OCI-LY3 (cell line): ENCODE data around the gene LIFR.

Experiments
- H2AFZ ChIP-seq: fragments of 200-600, 300-600 bp; shearing (Covaris generic); 2 replicates; pipeline ENCODE4 v1.6.0; 2014; ENCODE audit warnings: antibody characterized with exemption, low read depth, low read length
- H3K27ac ChIP-seq: fragments of 200-600, 300-600 bp; sonication (generic); 2 replicates; pipeline ENCODE4 v1.5.1; 2014; ENCODE audit warnings: mild to moderate bottlenecking, low read length, moderate library complexity, mixed read lengths
- H3K27me3 ChIP-seq: fragments of 200-600, 300-600 bp; sonication (generic); 2 replicates; pipeline ENCODE4 v1.6.1; 2014; ENCODE audit warnings: low read depth, low read length, mixed read lengths
- H3K36me3 ChIP-seq: fragments of 200-600, 300-600 bp; sonication (generic); replicated peaks from 2 replicates; pipeline ENCODE3; 2014; ENCODE audit warnings: low read depth, low read length, mixed read lengths
- H3K4me1 ChIP-seq: fragments of 300-600, 200-600 bp; sonication (generic); 2 replicates; pipeline ENCODE4 v1.6.1; 2014; ENCODE audit warnings: low read length, mixed read lengths
- H3K4me2 ChIP-seq: fragments of 200-600, 300-600 bp; sonication (generic); 2 replicates; pipeline ENCODE4 v1.6.1; 2014; ENCODE audit warnings: low read length, mixed read lengths
- H3K4me3 ChIP-seq: fragments of 300-600, 200-600 bp; sonication (generic); 2 replicates; pipeline ENCODE4 v1.5.1; 2014; ENCODE audit warnings: antibody characterized with exemption, mild to moderate bottlenecking, low read length, moderate library complexity
- H3K79me2 ChIP-seq: fragments of 300-600, 200-600 bp; shearing (Covaris generic); 2 replicates; pipeline ENCODE4 v1.6.1; 2014; ENCODE audit warnings: mild to moderate bottlenecking, low read length, mixed read lengths
- H3K9ac ChIP-seq: fragments of 300-600, 200-600 bp; shearing (Covaris generic); 2 replicates; pipeline ENCODE4 v1.6.0; 2014; ENCODE audit warnings: mild to moderate bottlenecking, low read length, moderate library complexity
- H3K9me3 ChIP-seq: fragments of 200-600, 300-600 bp; shearing (Covaris generic); 2 replicates; pipeline ENCODE4 v1.6.1; 2014; ENCODE audit warnings: low read length, mixed read lengths; ENCODE audit not compliant: insufficient read depth
- H4K20me1 ChIP-seq: fragments of 200-600, 300-600 bp; sonication (generic); 2 replicates; pipeline ENCODE4 v1.6.1; 2016; ENCODE audit warnings: low read length, mixed read lengths; ENCODE audit not compliant: insufficient read depth
- CTCF ChIP-seq: fragments of 200-600, 300-600 bp; sonication (generic); IDR thresholded peaks from 2 replicates; pipeline ENCODE4 v1.5.1; 2014; ENCODE audit warnings: antibody characterized with exemption, low read length, low read depth
- EZH2phosphoT487 ChIP-seq: fragments of 200-600 bp; shearing (Covaris generic); IDR thresholded peaks from 2 replicates; pipeline ENCODE4 v1.6.1; 2018; ENCODE audit warnings: antibody characterized with exemption, mixed run types, low read depth

LIFR gene

DNA sequence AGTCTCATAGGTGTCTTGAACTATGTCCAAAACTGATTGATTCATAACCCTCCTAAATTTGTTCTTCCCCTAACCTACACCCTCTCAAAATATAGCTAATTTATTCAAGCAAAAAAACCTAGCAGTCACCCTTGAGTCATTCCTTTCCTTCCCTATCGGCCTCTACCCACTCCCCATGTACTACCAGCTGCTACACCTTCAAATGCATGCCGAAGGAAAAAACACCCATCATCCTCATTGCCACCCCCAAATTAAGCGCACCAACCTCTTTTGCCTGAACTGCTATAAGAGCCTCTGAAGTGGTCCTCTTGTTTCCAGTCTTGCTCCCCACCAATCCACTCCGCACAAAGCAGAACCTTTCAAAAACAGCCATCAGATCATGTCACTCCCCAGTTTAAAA is 12.6 kb downstream of the LIFR start:
- no peak overlapping the region for H3K9ac ChIP-seq
- H3K79me2 ChIP-seq, result no peaks in the 10 kb centered on the region
- H3K4me3 ChIP-seq, result no peak overlapping the region
- H3K27me3 ChIP-seq, result no peaks in the 10 kb centered on the region
- peaks cover 4% of the 10 kb centered on the region for H3K4me1 ChIP-seq
- H3K4me2 ChIP-seq, result no peak overlapping the region
- no peak for TF ChIP-seq EZH2phosphoT487
- TF ChIP-seq CTCF, result no peak
- H4K20me1 ChIP-seq, result no peaks in the 10 kb centered on the region
- no peak overlapping the region for H3K27ac ChIP-seq
- H3K36me3 ChIP-seq, result no peaks in the 10 kb centered on the region
- H2AFZ ChIP-seq, result no peak overlapping the region
- H3K9me3 ChIP-seq, result no peaks in the 10 kb centered on the region

DNA sequence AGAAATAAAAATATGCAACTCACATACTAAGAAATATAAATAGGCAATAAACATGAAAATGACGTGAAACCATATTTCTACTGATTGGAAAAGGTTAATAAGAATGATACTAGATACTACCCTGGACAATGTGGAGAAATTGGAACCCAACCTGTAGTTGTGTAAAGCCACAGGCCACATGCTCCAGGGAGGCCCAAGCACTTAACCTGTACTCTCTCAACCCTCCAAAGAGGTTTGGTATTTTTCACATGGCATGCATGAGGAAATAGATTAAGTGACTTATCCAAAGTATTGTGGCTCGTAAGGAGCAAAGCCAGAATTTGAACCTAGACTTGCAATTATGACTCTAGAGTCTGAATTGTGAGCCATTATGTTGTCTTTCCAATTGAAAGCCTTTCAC is 13.4 kb downstream of the LIFR start:
- H3K9me3 ChIP-seq, result no peaks in the 10 kb centered on the region
- H4K20me1 ChIP-seq, result no peaks in the 10 kb centered on the region
- peaks cover 4% of the 10 kb centered on the region for H3K4me1 ChIP-seq
- no peaks in the 10 kb centered on the region for H3K79me2 ChIP-seq
- no peak overlapping the region for H3K27ac ChIP-seq
- H3K9ac ChIP-seq, result no peak overlapping the region
- H3K36me3 ChIP-seq, result no peaks in the 10 kb centered on the region
- TF ChIP-seq CTCF (no peak), EZH2phosphoT487 (no peak)
- H2AFZ ChIP-seq, result no peak overlapping the region
- H3K4me2 ChIP-seq, result no peak overlapping the region
- H3K27me3 ChIP-seq, result peaks cover 3% of the 10 kb centered on the region; the same call in 1 of the 2 replicates
- H3K4me3 ChIP-seq, result no peak overlapping the region

DNA sequence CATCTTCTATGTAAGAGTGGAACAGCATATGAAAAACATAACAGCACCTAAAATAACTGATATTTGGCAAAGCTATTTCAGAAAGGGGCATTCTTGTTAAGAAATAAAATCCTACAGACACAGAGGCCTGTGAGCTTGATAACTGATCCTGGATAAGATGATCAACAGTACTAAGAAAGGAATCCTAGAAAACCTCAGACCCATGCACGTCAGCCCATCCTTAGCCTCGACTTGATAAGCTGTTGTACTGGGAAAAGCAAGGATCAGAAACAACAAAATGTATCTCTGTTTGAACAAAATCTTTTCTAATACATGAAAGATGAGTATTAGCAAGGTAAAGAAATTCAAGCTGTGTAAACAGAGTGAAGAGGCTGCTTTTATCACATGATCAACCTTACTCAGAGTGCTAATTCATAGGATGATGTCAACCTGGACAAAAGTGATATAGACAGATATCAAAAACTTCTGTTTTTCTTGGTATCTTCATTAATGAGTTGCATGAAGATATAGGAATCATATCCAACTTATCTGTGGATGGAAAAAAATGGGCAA is 15.2 kb downstream of the LIFR start:
- Histone ChIP-seq H3K4me3 (no peak overlapping the region), H4K20me1 (no peaks in the 10 kb centered on the region), H3K9me3 (no peaks in the 10 kb centered on the region), H3K36me3 (no peaks in the 10 kb centered on the region), H3K27ac (no peak overlapping the region), H3K4me1 (peaks cover 4% of the 10 kb centered on the region), H3K9ac (no peak overlapping the region), H2AFZ (no peak overlapping the region), H3K79me2 (no peaks in the 10 kb centered on the region), H3K27me3 (peaks cover 8% of the 10 kb centered on the region; the same call in 1 of the 2 replicates), H3K4me2 (no peak overlapping the region)
- TF ChIP-seq EZH2phosphoT487 (no peak), CTCF (no peak)

GRCh38 chr5:38540314-38540713 is 16.1 kb downstream of the LIFR start:
- Histone ChIP-seq H2AFZ (no peak overlapping the region), H3K36me3 (no peaks in the 10 kb centered on the region), H3K9ac (no peak overlapping the region), H4K20me1 (no peaks in the 10 kb centered on the region), H3K79me2 (no peaks in the 10 kb centered on the region), H3K27ac (no peak overlapping the region), H3K9me3 (no peaks in the 10 kb centered on the region), H3K4me3 (no peak overlapping the region), H3K4me1 (peaks cover 4% of the 10 kb centered on the region), H3K27me3 (peaks cover 12% of the 10 kb centered on the region; the same call in 1 of the 2 replicates), H3K4me2 (no peak overlapping the region)
- no peak for TF ChIP-seq EZH2phosphoT487
- TF ChIP-seq CTCF, result no peak
